CD4-positive, alpha-beta T cell treated with Interleukin-15 for 4 hours (primary cell): ENCODE measurements around the gene ATP12A.
A peak's percentile ranks its signal among the peaks of the same experiment; 100 is the strongest.

Experiments used
- DNase-seq: peaks from one replicate; pipeline ENCODE4 v3.0.0-alpha.2; 2020; ENCODE audit warnings: low spot score

ATP12A gene

GRCh38 chr13:24688111-24688510, 7.9 kb downstream of the ATP12A start:
- DNase-seq, result no peak

- DNase-seq, result no peak
These were observed 8.7 kb downstream of the ATP12A start for GRCh38 chr13:24688950-24689349.

- DNase-seq, result no peak
These were observed 11.2 kb downstream of the ATP12A start for GRCh38 chr13:24691381-24691780.

- no peak for DNase-seq
These were observed 12.4 kb downstream of the ATP12A start for GRCh38 chr13:24692561-24692960.

- DNase-seq, result peak; percentile 36
These were observed 13.8 kb downstream of the ATP12A start for GRCh38 chr13:24693862-24694471.

GRCh38 chr13:24694907-24695306, 14.7 kb downstream of the ATP12A start:
- DNase-seq, result no peak

- no peak for DNase-seq
These were observed 18.5 kb downstream of the ATP12A start for GRCh38 chr13:24698686-24699085.

- no peak for DNase-seq
These were observed 19.3 kb downstream of the ATP12A start for GRCh38 chr13:24699541-24699940.

- no peak for DNase-seq
These were observed 20.3 kb downstream of the ATP12A start for GRCh38 chr13:24700539-24700938.

- no peak for DNase-seq
These were observed 26.8 kb downstream of the ATP12A start for GRCh38 chr13:24706886-24707585.

- DNase-seq, result peak; percentile 49
These were observed 29.1 kb downstream of the ATP12A start for GRCh38 chr13:24709186-24709913.

GRCh38 chr13:24713022-24713421, 32.8 kb downstream of the ATP12A start:
- DNase-seq, result no peak

- DNase-seq, result no peak
These were observed 35.8 kb downstream of the ATP12A start for GRCh38 chr13:24716011-24716410.

- no peak for DNase-seq
These were observed 36.2 kb downstream of the ATP12A start for GRCh38 chr13:24716446-24716845.

- no peak for DNase-seq
These were observed 37.0 kb downstream of the ATP12A start for GRCh38 chr13:24717217-24717616.

- DNase-seq, result no peak
These were observed 38.2 kb downstream of the ATP12A start for GRCh38 chr13:24718192-24718965.

- DNase-seq, result no peak
These were observed 38.9 kb downstream of the ATP12A start for GRCh38 chr13:24719139-24719538.

- DNase-seq, result no peak
These were observed 43.0 kb downstream of the ATP12A start for GRCh38 chr13:24723206-24723605.

GRCh38 chr13:24724714-24725113, 44.5 kb downstream of the ATP12A start:
- DNase-seq, result no peak

GRCh38 chr13:24725379-24725778, 45.2 kb downstream of the ATP12A start:
- no peak for DNase-seq

GRCh38 chr13:24727731-24728601, 47.8 kb downstream of the ATP12A start:
- peak; percentile 73 for DNase-seq
